Measurements from ENCODE around the gene NUTM2G.
"Not testable (repeated sequence)": the region's sequence is repeated elsewhere in the genome, so short reads cannot be mapped to it uniquely, and the experiment has no call there.

DNA sequence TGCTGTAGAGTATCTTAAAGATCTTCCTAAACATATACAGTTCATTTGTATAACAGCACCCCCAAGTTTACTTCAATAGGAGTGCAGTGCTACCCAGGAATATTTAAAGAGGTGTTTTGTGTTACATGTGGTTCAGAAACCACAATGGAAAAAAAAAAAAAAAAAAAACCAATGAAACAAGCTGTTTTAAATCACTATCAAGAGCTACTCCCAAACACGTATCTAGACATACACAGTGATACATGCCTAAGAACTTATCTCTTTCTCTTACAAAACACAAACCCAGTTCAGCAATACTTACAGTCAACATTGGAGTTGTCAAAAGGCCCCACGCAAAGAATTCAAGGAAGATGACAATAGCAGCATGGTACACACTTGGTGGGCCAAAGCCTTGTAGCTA, 43.9 kb downstream of the NUTM2G start:
- TF ChIP-seq ESRRG (CRISPR knock-in tag; IDR thresholded peaks at IDR 0.05); ZC3H10 (CRISPR knock-in tag; IDR thresholded peaks at IDR 0.05); ZFP30 (CRISPR knock-in tag; IDR thresholded peaks at IDR 0.05); ZNF565 (CRISPR knock-in tag; conservative IDR thresholded peaks at IDR 0.05; ENCODE audit: low read depth); PPARA (CRISPR knock-in tag; IDR thresholded peaks at IDR 0.05; ENCODE audit: borderline replicate concordance); RARB (CRISPR knock-in tag; IDR thresholded peaks at IDR 0.05); ZFP3 (CRISPR knock-in tag; IDR thresholded peaks at IDR 0.05); OSR1 (CRISPR knock-in tag; IDR thresholded peaks at IDR 0.05); SNAI2 (CRISPR knock-in tag; IDR thresholded peaks at IDR 0.05): not testable (repeated sequence)
- TF ChIP-seq, protein P1, sequence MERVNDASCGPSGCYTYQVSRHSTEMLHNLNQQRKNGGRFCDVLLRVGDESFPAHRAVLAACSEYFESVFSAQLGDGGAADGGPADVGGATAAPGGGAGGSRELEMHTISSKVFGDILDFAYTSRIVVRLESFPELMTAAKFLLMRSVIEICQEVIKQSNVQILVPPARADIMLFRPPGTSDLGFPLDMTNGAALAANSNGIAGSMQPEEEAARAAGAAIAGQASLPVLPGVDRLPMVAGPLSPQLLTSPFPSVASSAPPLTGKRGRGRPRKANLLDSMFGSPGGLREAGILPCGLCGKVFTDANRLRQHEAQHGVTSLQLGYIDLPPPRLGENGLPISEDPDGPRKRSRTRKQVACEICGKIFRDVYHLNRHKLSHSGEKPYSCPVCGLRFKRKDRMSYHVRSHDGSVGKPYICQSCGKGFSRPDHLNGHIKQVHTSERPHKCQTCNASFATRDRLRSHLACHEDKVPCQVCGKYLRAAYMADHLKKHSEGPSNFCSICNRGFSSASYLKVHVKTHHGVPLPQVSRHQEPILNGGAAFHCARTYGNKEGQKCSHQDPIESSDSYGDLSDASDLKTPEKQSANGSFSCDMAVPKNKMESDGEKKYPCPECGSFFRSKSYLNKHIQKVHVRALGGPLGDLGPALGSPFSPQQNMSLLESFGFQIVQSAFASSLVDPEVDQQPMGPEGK (CRISPR knock-in tag; IDR thresholded peaks at IDR 0.05; ENCODE audit: borderline replicate concordance), result not testable (repeated sequence)
- TF ChIP-seq, protein P2, sequence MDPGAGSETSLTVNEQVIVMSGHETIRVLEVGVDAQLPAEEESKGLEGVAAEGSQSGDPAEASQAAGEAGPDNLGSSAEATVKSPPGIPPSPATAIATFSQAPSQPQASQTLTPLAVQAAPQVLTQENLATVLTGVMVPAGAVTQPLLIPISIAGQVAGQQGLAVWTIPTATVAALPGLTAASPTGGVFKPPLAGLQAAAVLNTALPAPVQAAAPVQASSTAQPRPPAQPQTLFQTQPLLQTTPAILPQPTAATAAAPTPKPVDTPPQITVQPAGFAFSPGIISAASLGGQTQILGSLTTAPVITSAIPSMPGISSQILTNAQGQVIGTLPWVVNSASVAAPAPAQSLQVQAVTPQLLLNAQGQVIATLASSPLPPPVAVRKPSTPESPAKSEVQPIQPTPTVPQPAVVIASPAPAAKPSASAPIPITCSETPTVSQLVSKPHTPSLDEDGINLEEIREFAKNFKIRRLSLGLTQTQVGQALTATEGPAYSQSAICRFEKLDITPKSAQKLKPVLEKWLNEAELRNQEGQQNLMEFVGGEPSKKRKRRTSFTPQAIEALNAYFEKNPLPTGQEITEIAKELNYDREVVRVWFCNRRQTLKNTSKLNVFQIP (CRISPR knock-in tag; IDR thresholded peaks at IDR 0.05; ENCODE audit: borderline replicate concordance, low read depth), result not testable (repeated sequence)
- TF ChIP-seq, protein P3, sequence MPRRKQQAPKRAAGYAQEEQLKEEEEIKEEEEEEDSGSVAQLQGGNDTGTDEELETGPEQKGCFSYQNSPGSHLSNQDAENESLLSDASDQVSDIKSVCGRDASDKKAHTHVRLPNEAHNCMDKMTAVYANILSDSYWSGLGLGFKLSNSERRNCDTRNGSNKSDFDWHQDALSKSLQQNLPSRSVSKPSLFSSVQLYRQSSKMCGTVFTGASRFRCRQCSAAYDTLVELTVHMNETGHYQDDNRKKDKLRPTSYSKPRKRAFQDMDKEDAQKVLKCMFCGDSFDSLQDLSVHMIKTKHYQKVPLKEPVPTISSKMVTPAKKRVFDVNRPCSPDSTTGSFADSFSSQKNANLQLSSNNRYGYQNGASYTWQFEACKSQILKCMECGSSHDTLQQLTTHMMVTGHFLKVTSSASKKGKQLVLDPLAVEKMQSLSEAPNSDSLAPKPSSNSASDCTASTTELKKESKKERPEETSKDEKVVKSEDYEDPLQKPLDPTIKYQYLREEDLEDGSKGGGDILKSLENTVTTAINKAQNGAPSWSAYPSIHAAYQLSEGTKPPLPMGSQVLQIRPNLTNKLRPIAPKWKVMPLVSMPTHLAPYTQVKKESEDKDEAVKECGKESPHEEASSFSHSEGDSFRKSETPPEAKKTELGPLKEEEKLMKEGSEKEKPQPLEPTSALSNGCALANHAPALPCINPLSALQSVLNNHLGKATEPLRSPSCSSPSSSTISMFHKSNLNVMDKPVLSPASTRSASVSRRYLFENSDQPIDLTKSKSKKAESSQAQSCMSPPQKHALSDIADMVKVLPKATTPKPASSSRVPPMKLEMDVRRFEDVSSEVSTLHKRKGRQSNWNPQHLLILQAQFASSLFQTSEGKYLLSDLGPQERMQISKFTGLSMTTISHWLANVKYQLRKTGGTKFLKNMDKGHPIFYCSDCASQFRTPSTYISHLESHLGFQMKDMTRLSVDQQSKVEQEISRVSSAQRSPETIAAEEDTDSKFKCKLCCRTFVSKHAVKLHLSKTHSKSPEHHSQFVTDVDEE (CRISPR knock-in tag; IDR thresholded peaks at IDR 0.05), result not testable (repeated sequence)
- TF ChIP-seq, protein P4, sequence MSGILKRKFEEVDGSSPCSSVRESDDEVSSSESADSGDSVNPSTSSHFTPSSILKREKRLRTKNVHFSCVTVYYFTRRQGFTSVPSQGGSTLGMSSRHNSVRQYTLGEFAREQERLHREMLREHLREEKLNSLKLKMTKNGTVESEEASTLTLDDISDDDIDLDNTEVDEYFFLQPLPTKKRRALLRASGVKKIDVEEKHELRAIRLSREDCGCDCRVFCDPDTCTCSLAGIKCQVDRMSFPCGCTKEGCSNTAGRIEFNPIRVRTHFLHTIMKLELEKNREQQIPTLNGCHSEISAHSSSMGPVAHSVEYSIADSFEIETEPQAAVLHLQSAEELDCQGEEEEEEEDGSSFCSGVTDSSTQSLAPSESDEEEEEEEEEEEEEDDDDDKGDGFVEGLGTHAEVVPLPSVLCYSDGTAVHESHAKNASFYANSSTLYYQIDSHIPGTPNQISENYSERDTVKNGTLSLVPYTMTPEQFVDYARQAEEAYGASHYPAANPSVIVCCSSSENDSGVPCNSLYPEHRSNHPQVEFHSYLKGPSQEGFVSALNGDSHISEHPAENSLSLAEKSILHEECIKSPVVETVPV (CRISPR knock-in tag; IDR thresholded peaks at IDR 0.05), result not testable (repeated sequence)
